Measurements from ENCODE around the gene PRKAG2. TPM values are rescaled to one million over a fixed set of nuclear protein-coding genes. Genes with fewer than 3 reads are reported as not detected.

Gene PRKAG2
- total and polyA plus RNA-seq, 2 of the 8 experiments (the other 6 are each of a cell fraction or from before 2014, with no cell fraction given), result 7.5 to 18.1 TPM

DNA sequence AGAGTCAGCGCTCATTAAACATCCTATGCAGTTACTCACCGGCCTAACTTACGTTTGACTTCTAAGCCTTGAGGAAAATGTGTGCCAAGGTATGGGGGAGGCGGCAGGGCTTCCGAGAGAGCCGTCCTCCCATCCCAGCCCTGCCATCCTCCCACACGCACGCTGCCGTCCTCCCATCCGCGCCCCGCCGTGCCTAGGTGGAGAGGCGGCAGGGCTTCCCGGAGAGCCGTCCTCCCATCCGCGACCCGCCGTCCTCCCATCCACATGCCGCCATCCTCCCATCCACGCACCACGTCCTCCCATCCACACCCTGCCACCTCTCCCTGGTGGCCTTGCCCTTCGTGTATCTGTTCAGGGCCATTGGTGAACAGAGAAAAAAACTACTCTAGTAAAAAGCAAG lies 162.7 kb downstream of the PRKAG2 start (continued):
- no peak for TF ChIP-seq CHD7 (IDR thresholded peaks at IDR 0.05; ENCODE audit: insufficient replicate concordance, low read length)
- no peak for TF ChIP-seq CHD2 (IDR thresholded peaks at IDR 0.05; ENCODE audit: low read length)
- no peak for TF ChIP-seq TEAD4 (IDR thresholded peaks at IDR 0.05; ENCODE audit: low read depth, low read length)
- no peak for TF ChIP-seq ZNF274 (IDR thresholded peaks at IDR 0.05; ENCODE audit: borderline replicate concordance, extremely low read depth, low read length)
- no peak for TF ChIP-seq JUN (IDR thresholded peaks at IDR 0.05; ENCODE audit: low read depth, low read length)
- no peak for TF ChIP-seq RAD21 (IDR thresholded peaks at IDR 0.05 in 1 of 2, conservative IDR thresholded peaks at IDR 0.05 in 1 of 2; ENCODE audit: low read depth in 2 of 2, low read length in 2 of 2)
- no peak for TF ChIP-seq NANOG (IDR thresholded peaks at IDR 0.05; ENCODE audit: insufficient read depth, low read depth, low read length, poor library complexity, severe bottlenecking)
- TF ChIP-seq BACH1 (IDR thresholded peaks at IDR 0.05; ENCODE audit: low read length), result no peak
- no peak for TF ChIP-seq SIX5 (IDR thresholded peaks at IDR 0.05; ENCODE audit: low read depth, low read length)
- no peak for TF ChIP-seq SP2 (IDR thresholded peaks at IDR 0.05; ENCODE audit: low read length)
- TF ChIP-seq CEBPB (IDR thresholded peaks at IDR 0.05; ENCODE audit: low read depth, low read length), result no peak

Measured in H1 (cell line).